K562 (cell line): ENCODE results near the gene KRT35. TPM values are rescaled to one million over a fixed set of nuclear protein-coding genes. Genes with fewer than 3 reads are reported as not detected.

ENCODE experiments used
- TAF15 ChIP-seq: fragments of 200-400 bp; formaldehyde crosslinking; IDR thresholded peaks from 2 replicates; pipeline ENCODE4 v1.6.1; 2017; ENCODE audit warnings: mild to moderate bottlenecking, low read depth, low read length, moderate library complexity
- polyA plus RNA-seq, 8 experiments: library from polyadenylated mRNA; depleted of rRNA in 4 of 8; stranded (reverse) in 5 of 8; unstranded in 3 of 8; fragments of >200 nt; fragmentation: Nextera tagmentation in 2 of 8; fragmentation: Illumina TruSeq in 1 of 8; extraction: Ambion mirVana in 2 of 8; extraction: Trizol in 1 of 8; gene quantifications; 2 replicates each; pipeline versions ENCODE4 v1.2.1 to v1.2.3, GENCODE V29; 2011 to 2014; ENCODE audit warnings: inconsistent platforms in 1 of 8, missing spikeins in 1 of 8
- total RNA-seq, 7 experiments: library from RNA; depleted of rRNA in 6 of 7; stranded (reverse); fragments of >200 nt in 6 of 7; fragmentation: Illumina TruSeq in 2 of 7; extraction: Trizol in 2 of 7; gene quantifications; 2 replicates each; pipeline versions ENCODE4 v1.2.1 to v1.2.3, GENCODE V29; 2011 to 2021; ENCODE audit warnings: low replicate concordance in 1 of 7
- TF ChIP-seq, protein P1 (sequence below): fragments of 450-650 bp; IDR thresholded peaks from 2 replicates; pipeline ENCODE4 v1.6.1; 2016; ENCODE audit warnings: mild to moderate bottlenecking, moderate library complexity

KRT35 gene
- total and polyA plus RNA-seq, 9 of the 15 experiments (the other 6 are each of a cell fraction or from before 2014, with no cell fraction given): not detected

DNA sequence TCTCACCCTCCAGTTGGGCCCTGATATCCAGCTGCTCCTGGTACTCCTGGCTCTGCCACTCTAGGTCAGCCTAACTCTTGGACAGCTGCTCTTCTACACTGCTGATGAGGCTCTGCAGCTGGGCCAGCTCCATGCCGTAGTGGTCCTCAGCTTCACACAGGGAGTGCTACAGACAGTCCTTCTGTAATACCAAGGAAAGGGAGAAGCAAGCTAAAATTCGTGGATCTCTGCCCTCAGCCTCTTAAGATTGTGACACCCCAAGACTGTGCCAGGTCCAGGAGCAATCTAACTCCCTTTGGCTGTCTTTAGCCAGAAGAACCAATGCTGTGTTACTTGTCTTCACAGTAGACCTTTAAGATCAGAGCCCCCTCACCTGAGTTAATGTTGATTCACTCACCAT lies 32.4 kb downstream of the KRT35 start (continued):
- TF ChIP-seq, protein P1, sequence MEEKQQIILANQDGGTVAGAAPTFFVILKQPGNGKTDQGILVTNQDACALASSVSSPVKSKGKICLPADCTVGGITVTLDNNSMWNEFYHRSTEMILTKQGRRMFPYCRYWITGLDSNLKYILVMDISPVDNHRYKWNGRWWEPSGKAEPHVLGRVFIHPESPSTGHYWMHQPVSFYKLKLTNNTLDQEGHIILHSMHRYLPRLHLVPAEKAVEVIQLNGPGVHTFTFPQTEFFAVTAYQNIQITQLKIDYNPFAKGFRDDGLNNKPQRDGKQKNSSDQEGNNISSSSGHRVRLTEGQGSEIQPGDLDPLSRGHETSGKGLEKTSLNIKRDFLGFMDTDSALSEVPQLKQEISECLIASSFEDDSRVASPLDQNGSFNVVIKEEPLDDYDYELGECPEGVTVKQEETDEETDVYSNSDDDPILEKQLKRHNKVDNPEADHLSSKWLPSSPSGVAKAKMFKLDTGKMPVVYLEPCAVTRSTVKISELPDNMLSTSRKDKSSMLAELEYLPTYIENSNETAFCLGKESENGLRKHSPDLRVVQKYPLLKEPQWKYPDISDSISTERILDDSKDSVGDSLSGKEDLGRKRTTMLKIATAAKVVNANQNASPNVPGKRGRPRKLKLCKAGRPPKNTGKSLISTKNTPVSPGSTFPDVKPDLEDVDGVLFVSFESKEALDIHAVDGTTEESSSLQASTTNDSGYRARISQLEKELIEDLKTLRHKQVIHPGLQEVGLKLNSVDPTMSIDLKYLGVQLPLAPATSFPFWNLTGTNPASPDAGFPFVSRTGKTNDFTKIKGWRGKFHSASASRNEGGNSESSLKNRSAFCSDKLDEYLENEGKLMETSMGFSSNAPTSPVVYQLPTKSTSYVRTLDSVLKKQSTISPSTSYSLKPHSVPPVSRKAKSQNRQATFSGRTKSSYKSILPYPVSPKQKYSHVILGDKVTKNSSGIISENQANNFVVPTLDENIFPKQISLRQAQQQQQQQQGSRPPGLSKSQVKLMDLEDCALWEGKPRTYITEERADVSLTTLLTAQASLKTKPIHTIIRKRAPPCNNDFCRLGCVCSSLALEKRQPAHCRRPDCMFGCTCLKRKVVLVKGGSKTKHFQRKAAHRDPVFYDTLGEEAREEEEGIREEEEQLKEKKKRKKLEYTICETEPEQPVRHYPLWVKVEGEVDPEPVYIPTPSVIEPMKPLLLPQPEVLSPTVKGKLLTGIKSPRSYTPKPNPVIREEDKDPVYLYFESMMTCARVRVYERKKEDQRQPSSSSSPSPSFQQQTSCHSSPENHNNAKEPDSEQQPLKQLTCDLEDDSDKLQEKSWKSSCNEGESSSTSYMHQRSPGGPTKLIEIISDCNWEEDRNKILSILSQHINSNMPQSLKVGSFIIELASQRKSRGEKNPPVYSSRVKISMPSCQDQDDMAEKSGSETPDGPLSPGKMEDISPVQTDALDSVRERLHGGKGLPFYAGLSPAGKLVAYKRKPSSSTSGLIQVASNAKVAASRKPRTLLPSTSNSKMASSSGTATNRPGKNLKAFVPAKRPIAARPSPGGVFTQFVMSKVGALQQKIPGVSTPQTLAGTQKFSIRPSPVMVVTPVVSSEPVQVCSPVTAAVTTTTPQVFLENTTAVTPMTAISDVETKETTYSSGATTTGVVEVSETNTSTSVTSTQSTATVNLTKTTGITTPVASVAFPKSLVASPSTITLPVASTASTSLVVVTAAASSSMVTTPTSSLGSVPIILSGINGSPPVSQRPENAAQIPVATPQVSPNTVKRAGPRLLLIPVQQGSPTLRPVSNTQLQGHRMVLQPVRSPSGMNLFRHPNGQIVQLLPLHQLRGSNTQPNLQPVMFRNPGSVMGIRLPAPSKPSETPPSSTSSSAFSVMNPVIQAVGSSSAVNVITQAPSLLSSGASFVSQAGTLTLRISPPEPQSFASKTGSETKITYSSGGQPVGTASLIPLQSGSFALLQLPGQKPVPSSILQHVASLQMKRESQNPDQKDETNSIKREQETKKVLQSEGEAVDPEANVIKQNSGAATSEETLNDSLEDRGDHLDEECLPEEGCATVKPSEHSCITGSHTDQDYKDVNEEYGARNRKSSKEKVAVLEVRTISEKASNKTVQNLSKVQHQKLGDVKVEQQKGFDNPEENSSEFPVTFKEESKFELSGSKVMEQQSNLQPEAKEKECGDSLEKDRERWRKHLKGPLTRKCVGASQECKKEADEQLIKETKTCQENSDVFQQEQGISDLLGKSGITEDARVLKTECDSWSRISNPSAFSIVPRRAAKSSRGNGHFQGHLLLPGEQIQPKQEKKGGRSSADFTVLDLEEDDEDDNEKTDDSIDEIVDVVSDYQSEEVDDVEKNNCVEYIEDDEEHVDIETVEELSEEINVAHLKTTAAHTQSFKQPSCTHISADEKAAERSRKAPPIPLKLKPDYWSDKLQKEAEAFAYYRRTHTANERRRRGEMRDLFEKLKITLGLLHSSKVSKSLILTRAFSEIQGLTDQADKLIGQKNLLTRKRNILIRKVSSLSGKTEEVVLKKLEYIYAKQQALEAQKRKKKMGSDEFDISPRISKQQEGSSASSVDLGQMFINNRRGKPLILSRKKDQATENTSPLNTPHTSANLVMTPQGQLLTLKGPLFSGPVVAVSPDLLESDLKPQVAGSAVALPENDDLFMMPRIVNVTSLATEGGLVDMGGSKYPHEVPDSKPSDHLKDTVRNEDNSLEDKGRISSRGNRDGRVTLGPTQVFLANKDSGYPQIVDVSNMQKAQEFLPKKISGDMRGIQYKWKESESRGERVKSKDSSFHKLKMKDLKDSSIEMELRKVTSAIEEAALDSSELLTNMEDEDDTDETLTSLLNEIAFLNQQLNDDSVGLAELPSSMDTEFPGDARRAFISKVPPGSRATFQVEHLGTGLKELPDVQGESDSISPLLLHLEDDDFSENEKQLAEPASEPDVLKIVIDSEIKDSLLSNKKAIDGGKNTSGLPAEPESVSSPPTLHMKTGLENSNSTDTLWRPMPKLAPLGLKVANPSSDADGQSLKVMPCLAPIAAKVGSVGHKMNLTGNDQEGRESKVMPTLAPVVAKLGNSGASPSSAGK: no peak
- TF ChIP-seq TAF15: no peak
